Suprapubic skin (tissue), 4 donors: ENCODE data around the gene AHSG.

Experiments
- EP300 ChIP-seq: sonication (generic); formaldehyde crosslinking; IDR thresholded peaks from one replicate; pipeline ENCODE4 v1.6.1; 2017; ENCODE audit warnings: antibody characterized with exemption
- POLR2A ChIP-seq, 2 donors: fragments of 450-650 bp; IDR thresholded peaks; one replicate each; pipeline ENCODE4 v1.6.1; 2017; ENCODE audit warnings: antibody characterized with exemption in 2 of 2, mild to moderate bottlenecking in 2 of 2, moderate library complexity in 2 of 2
- POLR2AphosphoS5 ChIP-seq, 3 donors: sonication (generic); formaldehyde crosslinking; IDR thresholded peaks; one replicate each; pipeline ENCODE4 v1.6.1; 2017; ENCODE audit warnings: antibody characterized with exemption in 3 of 3
- TF ChIP-seq, protein P1 (sequence below), 2 donors: fragments of 200-600 bp in 1 of 2; fragments of 450-650 bp in 1 of 2; sonication (generic) in 1 of 2; IDR thresholded peaks; one replicate each; pipeline ENCODE4 v1.5.1; 2016 to 2019; ENCODE audit warnings: antibody characterized with exemption in 2 of 2, mild to moderate bottlenecking in 1 of 2, moderate library complexity in 1 of 2

DNA sequence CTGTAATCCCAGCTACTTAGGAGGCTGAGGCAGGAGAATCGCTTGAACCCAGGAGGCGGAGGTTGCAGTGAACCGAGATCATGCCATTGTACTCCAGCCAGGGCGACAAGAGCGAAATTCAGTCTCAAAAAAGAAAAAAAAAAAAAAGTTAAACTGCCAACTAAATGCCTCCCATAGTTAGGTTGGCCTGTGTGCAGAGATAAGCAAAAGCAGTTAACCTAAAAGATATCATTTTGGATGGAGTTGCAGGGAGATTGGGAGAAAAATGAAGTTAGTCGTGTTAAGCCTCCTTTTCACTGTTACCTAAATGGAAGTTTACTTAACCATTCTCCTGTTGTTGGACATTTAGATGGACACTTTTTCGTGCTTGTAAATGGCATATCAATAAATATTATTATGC, 15.9 kb downstream of the AHSG start:
- TF ChIP-seq POLR2A (IDR thresholded peaks at IDR 0.05), result no peak
- TF ChIP-seq, protein P1, sequence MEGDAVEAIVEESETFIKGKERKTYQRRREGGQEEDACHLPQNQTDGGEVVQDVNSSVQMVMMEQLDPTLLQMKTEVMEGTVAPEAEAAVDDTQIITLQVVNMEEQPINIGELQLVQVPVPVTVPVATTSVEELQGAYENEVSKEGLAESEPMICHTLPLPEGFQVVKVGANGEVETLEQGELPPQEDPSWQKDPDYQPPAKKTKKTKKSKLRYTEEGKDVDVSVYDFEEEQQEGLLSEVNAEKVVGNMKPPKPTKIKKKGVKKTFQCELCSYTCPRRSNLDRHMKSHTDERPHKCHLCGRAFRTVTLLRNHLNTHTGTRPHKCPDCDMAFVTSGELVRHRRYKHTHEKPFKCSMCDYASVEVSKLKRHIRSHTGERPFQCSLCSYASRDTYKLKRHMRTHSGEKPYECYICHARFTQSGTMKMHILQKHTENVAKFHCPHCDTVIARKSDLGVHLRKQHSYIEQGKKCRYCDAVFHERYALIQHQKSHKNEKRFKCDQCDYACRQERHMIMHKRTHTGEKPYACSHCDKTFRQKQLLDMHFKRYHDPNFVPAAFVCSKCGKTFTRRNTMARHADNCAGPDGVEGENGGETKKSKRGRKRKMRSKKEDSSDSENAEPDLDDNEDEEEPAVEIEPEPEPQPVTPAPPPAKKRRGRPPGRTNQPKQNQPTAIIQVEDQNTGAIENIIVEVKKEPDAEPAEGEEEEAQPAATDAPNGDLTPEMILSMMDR (IDR thresholded peaks at IDR 0.05), result no peak
- TF ChIP-seq POLR2AphosphoS5 (IDR thresholded peaks at IDR 0.05), result no peak
- no peak for TF ChIP-seq EP300
